Suppressor macrophage treated with lipopolysaccharide for 1 hour (primary cell): ENCODE results near the gene OR6Y1.

Source experiments
- DNase-seq, 3 donors: peaks; one replicate each; pipeline ENCODE4 v3.0.0-alpha.2; 2020 to 2022

OR6Y1 gene

GRCh38 chr1:158496374-158496773 lies 57.8 kb downstream of the OR6Y1 start:
- peak; percentile 51 to 75 (median 59) for DNase-seq

GRCh38 chr1:158494796-158495195 lies 59.4 kb downstream of the OR6Y1 start:
- DNase-seq, result no peak
